SU-DHL-6 (cell line): ENCODE results near the gene SNX10.

Source experiments
- H2AFZ ChIP-seq: fragments of 200-600 bp; sonication (generic); 2 replicates; pipeline ENCODE4 v1.6.1; 2014; ENCODE audit warnings: low read depth, mild to moderate bottlenecking, moderate library complexity, mixed read lengths, antibody characterized with exemption, low read length; ENCODE audit not compliant: severe bottlenecking
- H3F3A ChIP-seq: fragments of 200-600 bp; shearing (Covaris generic); 2 replicates; pipeline ENCODE4 v1.6.0; 2016; ENCODE audit warnings: antibody characterized with exemption, mild to moderate bottlenecking; ENCODE audit not compliant: insufficient read depth
- H3K27ac ChIP-seq: fragments of 200-600 bp; sonication (generic); 2 replicates; pipeline ENCODE4 v1.5.1; 2016; ENCODE audit warnings: low read depth, mild to moderate bottlenecking, low read length, moderate library complexity, mixed read lengths
- H3K27me3 ChIP-seq: fragments of 200-600 bp; sonication (generic), shearing (Covaris generic); 2 replicates; pipeline ENCODE4 v1.6.0; 2014; ENCODE audit warnings: mild to moderate bottlenecking, low read length
- H3K36me3 ChIP-seq: fragments of 200-600 bp; sonication (generic); 2 replicates; pipeline ENCODE4 v1.6.1; 2014; ENCODE audit warnings: mild to moderate bottlenecking, low read length, mixed read lengths
- H3K4me2 ChIP-seq: fragments of 300-600, 200-600 bp; shearing (Covaris generic), sonication (generic); 2 replicates; pipeline ENCODE4 v1.6.0; 2014; ENCODE audit warnings: low read length, low read depth, mild to moderate bottlenecking; ENCODE audit not compliant: poor library complexity, severe bottlenecking
- H3K4me3 ChIP-seq: fragments of 200-600 bp; sonication (generic); 2 replicates; pipeline ENCODE4 v1.5.1; 2014; ENCODE audit warnings: antibody characterized with exemption, low read length, mild to moderate bottlenecking, mixed read lengths; ENCODE audit not compliant: insufficient read depth, poor library complexity, severe bottlenecking
- H3K79me2 ChIP-seq: fragments of 200-600 bp; sonication (generic); 2 replicates; pipeline ENCODE4 v1.6.1; 2014; ENCODE audit warnings: mild to moderate bottlenecking, low read length, moderate library complexity; ENCODE audit not compliant: insufficient read depth
- H3K9ac ChIP-seq: fragments of 200-600 bp; sonication (generic); 2 replicates; pipeline ENCODE4 v1.7.0; 2014; ENCODE audit warnings: mild to moderate bottlenecking, low read length
- H3K9me2 ChIP-seq: fragments of 200-600 bp; sonication (generic); replicated peaks from 2 replicates; pipeline ENCODE4 v1.6.1; 2014; ENCODE audit warnings: low read length; ENCODE audit not compliant: insufficient read depth
- H3K9me3 ChIP-seq: fragments of 200-600 bp; sonication (generic); 2 replicates; pipeline ENCODE4 v1.6.1; 2014; ENCODE audit warnings: low read length, mixed read lengths; ENCODE audit not compliant: insufficient read depth
- H4K20me1 ChIP-seq: fragments of 200-600 bp; sonication (generic); 2 replicates; pipeline ENCODE4 v1.6.1; 2014; ENCODE audit warnings: low read depth, mild to moderate bottlenecking, antibody characterized with exemption, low read length, moderate library complexity, mixed read lengths
- CTCF ChIP-seq: fragments of 200-600 bp; sonication (generic); IDR thresholded peaks from one replicate; pipeline ENCODE4 v1.5.1; 2017; ENCODE audit warnings: antibody characterized with exemption, mild to moderate bottlenecking, low read length, moderate library complexity; ENCODE audit not compliant: insufficient read depth, poor library complexity, severe bottlenecking
- EZH2phosphoT487 ChIP-seq: fragments of 200-600 bp; sonication (generic), shearing (Covaris generic); conservative IDR thresholded peaks from 2 replicates; pipeline ENCODE4 v1.6.1; 2018; ENCODE audit warnings: mild to moderate bottlenecking, antibody characterized with exemption, low read length, moderate library complexity, mixed read lengths

SNX10 gene

GRCh38 chr7:26318921-26319320 lies 27.3 kb downstream of the SNX10 start:
- TF ChIP-seq EZH2phosphoT487 (no peak), CTCF (no peak)
- peaks cover 94% of the 10 kb centered on the region for H3K79me2 ChIP-seq
- H3K27me3 ChIP-seq = no peaks in the 10 kb centered on the region
- no peaks in the 10 kb centered on the region for H3K9me2 ChIP-seq
- H3K9ac ChIP-seq = no peak overlapping the region
- H3K4me2 ChIP-seq = no peak overlapping the region
- no peak overlapping the region for H2AFZ ChIP-seq
- H4K20me1 ChIP-seq = peaks cover 9% of the 10 kb centered on the region; the same call in 1 of the 2 replicates
- peaks cover 12% of the 10 kb centered on the region; the same call in 1 of the 2 replicates for H3K36me3 ChIP-seq
- no peaks in the 10 kb centered on the region for H3K9me3 ChIP-seq
- H3K27ac ChIP-seq = no peak overlapping the region
- peaks cover 21% of the 10 kb centered on the region for H3F3A ChIP-seq
- H3K4me3 ChIP-seq = no peak overlapping the region

DNA sequence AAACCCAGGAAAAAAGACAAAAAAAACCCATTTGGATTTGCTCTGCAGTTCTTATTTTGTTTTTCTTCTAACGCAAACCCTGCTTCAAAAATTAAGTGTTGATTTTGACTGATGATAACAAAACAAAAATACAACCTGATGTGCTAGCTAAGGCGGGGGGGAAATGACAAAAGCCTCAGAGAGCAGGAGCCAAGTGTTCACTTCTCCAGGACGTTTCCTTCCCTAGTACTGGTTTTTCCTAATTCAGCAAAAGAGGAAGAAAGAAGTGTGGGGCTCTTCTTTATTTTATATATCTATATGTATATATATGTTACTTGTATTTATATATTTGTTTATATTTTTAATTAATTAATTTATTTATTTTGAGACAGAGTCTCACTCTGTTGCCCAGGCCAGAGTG lies 28.0 kb downstream of the SNX10 start:
- no peak for TF ChIP-seq CTCF
- no peak for TF ChIP-seq EZH2phosphoT487
- peaks cover 9% of the 10 kb centered on the region; the same call in 1 of the 2 replicates for H4K20me1 ChIP-seq
- H2AFZ ChIP-seq = no peak overlapping the region
- no peak overlapping the region for H3K27ac ChIP-seq
- H3K4me3 ChIP-seq = no peak overlapping the region
- H3K27me3 ChIP-seq = no peaks in the 10 kb centered on the region
- no peak overlapping the region for H3K9ac ChIP-seq
- peaks cover 12% of the 10 kb centered on the region; the same call in 1 of the 2 replicates for H3K36me3 ChIP-seq
- H3K9me3 ChIP-seq = no peaks in the 10 kb centered on the region
- peaks cover 93% of the 10 kb centered on the region for H3K79me2 ChIP-seq
- peaks cover 14% of the 10 kb centered on the region for H3F3A ChIP-seq
- no peaks in the 10 kb centered on the region for H3K9me2 ChIP-seq
- H3K4me2 ChIP-seq = no peak overlapping the region

- TF ChIP-seq EZH2phosphoT487 = no peak
- no peak for TF ChIP-seq CTCF
- no peak overlapping the region for H3K9ac ChIP-seq
Observed at GRCh38 chr7:26320878-26321277, 29.2 kb downstream of the SNX10 start.

More at GRCh38 chr7:26320878-26321277, 29.2 kb downstream of the SNX10 start:
- Histone ChIP-seq H3F3A (peaks cover 10% of the 10 kb centered on the region), H3K27ac (no peak overlapping the region), H2AFZ (no peak overlapping the region), H3K36me3 (peaks cover 12% of the 10 kb centered on the region; the same call in 1 of the 2 replicates), H3K27me3 (no peaks in the 10 kb centered on the region), H3K4me3 (no peak overlapping the region), H3K9me2 (no peaks in the 10 kb centered on the region), H3K79me2 (peaks cover 86% of the 10 kb centered on the region), H3K4me2 (no peak overlapping the region), H4K20me1 (peaks cover 9% of the 10 kb centered on the region; the same call in 1 of the 2 replicates), H3K9me3 (no peaks in the 10 kb centered on the region)
